Middle frontal gyrus (tissue), 1 donor: ENCODE measurements around the gene ERO1A.
"Not testable (repeated sequence)": the region's sequence is repeated elsewhere in the genome, so short reads cannot be mapped to it uniquely, and the experiment has no call there.

ENCODE experiments used
- DNase-seq: peaks from one replicate; pipeline ENCODE4 v3.0.0-alpha.2; 2015; ENCODE audit warnings: low spot score; ENCODE audit errors: extremely low spot score

Gene ERO1A, protein sequence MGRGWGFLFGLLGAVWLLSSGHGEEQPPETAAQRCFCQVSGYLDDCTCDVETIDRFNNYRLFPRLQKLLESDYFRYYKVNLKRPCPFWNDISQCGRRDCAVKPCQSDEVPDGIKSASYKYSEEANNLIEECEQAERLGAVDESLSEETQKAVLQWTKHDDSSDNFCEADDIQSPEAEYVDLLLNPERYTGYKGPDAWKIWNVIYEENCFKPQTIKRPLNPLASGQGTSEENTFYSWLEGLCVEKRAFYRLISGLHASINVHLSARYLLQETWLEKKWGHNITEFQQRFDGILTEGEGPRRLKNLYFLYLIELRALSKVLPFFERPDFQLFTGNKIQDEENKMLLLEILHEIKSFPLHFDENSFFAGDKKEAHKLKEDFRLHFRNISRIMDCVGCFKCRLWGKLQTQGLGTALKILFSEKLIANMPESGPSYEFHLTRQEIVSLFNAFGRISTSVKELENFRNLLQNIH

DNA sequence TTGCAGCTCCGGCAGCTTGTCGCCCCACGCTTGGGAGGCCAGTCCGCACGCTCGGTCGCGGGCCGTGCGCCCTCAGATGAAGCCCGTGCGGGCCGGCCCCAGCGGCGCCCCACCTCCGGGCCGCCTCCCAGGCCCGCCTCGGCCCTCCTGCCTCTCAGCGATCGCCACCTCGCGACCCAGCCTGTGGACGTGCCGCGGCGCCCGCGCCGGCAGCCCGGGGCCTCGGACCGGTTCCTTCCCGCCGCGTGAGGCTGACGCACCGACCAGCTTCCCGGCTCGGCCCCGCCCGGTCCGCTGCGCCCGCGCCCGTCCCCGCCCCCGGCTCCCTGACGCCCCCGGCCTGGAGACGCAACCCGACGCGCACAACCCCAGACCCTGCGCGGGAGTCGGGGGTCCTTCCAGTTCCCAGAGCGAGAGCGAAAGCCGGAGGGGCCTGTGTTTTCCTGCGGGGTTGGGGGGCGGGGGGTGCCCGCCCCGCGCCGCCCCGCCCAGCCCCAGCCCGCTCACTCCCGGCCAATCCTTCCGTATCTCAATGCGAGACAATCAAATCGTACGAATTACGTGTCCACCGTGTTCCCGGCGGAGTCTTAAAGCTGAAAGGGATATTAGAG, at the start of gene ERO1A:
Gene ERO1A (minus strand): TSS at position 78 of the 611 bp plus-strand sequence. CDS start 77 bp downstream, at position 1.
- DNase-seq: peak; percentile 53

DNA sequence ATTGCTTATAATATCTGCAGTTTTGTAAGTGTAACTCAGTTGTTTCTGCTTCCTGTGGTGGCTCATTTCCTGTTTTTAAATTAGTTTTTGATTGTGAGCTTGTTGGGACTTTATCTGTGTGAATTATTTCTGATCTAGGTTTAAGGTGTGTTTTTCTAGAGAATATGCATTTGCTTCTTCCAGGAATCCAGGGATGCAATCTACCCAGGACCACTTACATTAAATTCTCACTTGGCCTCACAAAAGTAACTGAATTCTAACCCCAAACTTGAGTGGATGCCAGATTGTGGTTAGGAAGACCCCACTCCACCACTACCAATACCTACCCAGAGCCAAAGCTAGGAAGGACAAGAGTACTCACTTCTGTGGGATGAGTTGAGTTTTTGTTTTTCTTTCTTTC, 46.5 kb upstream of the ERO1A start:
- no peak for DNase-seq

DNA sequence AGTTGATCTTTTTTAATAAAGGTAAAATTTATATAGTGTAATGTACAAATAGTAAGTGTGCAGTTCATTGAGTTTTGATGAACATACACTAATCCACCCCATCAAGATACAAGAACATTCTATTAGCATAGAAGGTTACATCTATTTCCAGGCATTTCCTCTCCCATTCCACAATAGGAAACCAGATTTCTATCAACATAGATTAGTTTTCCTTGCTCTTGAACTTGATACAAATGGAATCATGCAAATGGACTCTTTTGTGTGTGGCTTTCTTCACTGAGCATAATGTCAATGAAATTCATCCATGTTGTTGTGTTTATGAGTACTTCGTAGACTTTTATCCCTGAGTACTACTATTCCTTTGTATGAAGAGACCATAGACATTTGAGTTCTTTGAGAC, 45.4 kb upstream of the ERO1A start:
- no peak for DNase-seq

DNA sequence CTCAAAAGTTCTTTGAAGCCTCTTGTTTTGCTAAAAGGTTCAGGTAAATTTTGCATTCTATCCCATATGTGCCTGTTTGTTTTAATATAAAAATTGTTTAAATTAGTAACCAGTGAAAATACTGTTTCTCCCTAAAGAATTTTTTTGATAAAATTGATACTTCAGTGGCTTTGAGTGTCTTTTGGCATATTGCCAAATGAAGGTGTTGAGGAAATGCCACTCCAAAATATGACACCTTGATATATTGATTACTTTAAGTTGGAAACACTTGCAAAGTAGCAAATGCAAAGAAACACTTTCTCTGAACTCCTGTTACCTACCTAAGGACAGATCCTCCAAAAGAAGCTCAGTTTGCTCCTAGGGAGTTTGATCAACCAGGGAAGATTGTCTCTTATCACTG, 43.1 kb upstream of the ERO1A start:
- DNase-seq: no peak

DNA sequence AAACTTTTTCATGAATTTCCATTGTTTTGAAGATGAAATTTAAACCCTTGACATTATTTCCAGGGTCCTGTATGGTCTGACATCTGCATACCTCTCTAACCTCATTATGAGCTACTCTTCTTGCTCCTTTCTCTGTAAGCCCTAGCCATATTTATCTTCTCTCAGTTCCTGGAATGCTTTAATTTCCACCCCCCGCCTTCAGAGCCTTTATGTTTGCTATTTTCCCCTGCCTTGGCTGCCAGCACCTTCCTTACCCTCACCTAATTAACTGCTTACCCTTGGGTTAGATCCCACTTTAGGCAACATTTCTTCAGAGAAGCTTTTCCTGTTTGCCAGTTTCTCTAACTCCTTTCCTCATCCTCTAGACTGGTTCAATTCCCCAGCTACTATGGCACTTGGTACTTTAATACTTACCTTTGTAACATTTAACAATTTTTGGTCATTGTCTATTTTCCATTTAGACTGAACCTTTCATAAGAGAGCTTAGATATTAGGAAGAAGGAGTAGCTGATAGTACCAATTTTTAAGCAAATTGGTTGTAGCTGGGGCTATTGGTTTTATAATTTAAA, 40.6 kb upstream of the ERO1A start:
- DNase-seq: no peak

DNA sequence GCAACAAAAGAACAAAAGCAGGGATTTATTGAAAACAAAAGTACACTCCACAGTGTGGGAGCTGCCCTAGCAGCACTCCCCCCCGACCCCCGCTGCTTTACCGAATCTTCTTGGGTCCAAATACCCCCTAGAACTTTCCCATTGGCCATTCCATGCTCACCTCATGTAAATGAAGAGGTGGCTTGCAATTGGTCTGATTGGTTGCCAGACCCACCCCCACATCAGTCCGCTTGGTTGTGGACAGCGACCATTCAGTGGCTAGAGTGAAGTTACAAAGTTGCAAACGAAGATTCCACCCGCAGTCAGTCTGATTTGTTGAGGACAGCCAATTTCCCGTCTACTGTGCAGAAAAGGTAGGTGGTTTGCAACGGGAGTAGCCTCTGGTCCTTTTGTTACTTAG, 38.5 kb upstream of the ERO1A start:
- DNase-seq: no peak

DNA sequence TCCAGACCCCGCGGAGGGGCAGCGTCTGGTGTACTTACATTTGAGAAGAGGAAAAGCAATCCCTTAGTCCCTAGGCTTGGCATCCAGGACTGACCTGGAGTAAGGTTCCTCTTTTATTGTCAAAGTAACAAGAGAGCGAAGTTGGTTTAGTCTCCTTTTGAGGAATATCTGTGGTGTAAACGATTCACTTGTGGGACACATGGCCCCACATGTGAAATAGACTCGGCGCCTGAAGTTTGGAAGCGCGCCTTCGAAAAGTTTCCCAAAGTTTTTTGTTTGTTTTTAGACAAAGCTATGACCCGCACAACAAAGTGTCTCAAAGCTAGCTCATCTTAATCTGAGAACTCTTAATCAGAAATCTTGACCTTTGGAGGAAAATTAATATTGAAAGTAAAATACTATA, 35.4 kb upstream of the ERO1A start:
- DNase-seq: no peak

DNA sequence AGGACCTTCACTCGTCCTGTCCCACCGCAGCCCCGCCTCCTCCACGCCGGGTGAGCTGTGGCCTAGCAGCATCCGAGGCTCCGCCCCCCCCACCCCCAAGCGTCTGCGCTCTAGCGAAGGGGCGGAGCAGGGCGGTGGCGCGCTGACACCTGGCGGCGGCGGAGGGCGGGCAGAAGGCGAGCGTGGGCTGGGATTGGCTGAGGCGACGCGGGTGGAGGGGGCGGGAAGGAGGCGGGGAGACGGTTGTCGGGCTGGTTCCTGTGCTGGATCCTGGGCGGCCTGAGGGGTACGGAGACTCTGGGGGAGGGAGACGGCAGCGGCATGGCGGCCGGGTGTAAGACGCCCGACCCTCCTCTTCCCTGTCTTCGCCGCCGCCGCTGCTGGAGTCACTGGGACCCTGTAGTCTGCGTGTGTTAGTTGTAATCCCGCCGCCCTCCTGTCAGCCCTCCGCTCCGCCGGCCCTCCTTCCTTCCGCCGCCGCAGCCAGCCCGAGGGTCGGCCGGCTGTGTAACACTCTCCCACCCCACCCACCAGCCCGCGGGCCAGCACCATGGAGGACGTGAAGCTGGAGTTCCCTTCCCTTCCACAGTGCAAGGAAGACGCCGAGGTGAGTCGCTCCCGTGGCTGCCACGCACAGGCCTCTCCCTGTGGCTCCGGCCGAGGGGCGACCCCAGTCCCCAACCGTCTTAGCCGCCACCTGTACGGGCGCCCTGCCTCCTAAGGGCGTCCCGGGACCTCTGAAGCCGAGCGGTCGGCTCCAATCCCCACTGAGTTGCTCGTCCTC, 34.8 kb upstream of the ERO1A start, which contains the start of gene STYX:
Gene STYX (plus strand): TSS at position 242 of the 784 bp plus-strand sequence. CDS start 309 bp downstream, at position 551.
- DNase-seq: peak; percentile 87

DNA sequence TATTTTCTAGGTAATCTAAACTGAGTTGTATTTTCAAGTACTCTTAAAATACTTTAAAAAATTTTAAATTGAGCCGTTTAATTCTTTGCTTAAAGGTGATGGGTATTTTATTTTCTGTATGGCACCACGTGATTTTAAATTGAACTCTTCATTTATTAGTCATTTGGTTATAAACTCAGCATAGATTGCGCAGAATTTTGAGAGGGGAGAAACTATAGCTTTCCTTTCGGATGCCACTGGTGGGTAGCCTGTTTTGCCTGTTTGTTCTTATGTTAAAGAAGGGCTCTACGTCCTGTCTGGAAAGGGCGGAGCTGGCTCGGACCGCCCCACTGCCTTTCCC, 34.2 kb upstream of the ERO1A start:
- DNase-seq: no peak

DNA sequence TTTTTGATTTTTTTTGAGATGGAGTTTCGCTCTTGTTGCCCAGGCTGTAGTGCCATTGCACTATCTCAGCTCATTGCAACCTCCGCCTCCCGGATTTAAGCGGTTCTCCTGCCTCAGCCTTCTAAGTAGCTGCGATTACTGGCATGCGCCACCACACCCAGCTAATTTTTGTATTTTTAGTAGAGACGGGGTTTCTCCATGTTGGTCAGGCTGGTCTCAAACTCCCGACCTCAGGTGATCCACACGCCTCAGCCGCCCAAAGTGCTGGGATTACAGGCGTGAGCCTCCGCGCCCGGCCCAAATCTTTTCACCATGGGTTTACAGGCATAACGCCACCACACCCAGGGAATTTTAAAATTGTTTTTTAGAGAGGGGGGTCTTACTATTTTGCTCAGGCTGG, 33.7 kb upstream of the ERO1A start:
- not testable (repeated sequence) for DNase-seq

DNA sequence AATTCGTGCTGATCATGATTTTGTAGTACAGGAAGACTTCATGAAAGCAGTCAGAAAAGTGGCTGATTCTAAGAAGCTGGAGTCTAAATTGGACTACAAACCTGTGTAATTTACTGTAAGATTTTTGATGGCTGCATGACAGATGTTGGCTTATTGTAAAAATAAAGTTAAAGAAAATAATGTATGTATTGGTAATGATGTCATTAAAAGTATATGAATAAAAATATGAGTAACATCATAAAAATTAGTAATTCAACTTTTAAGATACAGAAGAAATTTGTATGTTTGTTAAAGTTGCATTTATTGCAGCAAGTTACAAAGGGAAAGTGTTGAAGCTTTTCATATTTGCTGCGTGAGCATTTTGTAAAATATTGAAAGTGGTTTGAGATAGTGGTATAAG, 32.2 kb upstream of the ERO1A start:
- not testable (repeated sequence) for DNase-seq

DNA sequence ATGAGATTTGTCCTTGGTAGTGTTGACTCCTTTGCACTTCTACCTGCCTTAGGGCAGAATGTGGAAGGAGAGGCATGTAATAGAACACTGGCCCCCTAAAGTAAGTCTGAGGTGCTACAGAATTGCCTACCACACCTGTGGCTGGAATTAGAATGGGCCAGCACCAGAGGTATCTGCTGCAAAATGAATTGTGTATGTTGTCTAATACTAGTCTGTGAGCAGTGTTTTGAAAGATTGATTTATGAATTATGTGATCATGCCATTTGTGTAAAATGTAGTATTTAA, 28.9 kb upstream of the ERO1A start:
- DNase-seq: no peak

DNA sequence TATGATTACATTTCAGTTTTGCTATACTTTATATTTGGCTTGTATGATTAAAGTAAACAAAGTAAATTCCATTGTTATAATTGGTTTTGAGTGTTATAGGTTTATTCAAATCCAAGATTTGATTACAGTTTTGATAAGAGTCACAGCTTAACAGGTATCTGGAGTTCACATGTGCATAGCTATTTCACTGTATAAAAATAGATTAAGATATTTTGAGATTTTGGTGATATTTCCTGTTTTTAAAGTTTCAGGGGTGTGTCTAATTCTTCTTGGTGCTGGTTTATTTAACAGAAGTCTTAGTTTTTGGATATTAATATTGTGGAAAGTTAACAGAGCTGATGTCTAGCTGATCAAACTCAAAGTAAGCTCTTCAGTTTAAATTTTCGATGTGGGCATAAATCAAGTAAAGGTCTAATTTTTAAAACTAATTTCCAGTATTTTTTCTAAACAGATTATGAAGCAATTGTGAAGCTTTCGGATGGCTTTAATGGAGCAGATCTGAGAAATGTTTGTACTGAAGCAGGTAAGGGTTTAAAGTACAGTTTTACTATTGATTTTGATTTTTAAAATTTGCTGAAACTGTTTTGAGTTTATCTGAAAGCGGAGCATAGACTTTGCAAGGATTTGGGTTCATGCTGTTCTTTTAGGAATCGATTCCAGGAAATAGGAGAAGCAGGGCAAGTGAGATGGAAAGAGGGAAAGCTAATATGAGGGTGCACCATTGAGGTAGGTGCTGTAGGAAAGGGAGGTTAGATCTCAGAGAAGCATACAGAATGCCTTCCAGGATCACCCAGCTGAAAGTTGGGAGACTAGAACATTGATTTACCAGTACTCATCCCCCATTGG, 28.4 kb upstream of the ERO1A start:
- DNase-seq: no peak

DNA sequence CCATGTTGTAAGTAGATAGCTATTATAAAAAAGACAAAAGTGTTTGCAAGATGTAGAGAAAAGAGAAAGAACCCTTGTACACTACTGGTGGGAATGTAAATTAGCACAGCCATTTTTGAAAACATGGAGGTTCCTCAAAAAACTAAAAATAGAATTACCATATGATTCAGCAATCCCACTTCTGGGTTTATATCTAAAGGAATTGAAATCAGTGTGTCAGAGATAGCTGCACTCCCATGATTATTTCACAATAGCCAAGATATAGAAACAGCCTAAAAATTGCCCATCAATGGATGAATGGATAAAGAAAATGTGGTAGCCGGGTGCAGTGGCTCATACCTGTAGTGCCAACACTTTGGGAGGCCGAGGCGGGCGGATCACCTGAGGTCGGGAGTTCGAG, 20.8 kb upstream of the ERO1A start:
- DNase-seq: no peak

DNA sequence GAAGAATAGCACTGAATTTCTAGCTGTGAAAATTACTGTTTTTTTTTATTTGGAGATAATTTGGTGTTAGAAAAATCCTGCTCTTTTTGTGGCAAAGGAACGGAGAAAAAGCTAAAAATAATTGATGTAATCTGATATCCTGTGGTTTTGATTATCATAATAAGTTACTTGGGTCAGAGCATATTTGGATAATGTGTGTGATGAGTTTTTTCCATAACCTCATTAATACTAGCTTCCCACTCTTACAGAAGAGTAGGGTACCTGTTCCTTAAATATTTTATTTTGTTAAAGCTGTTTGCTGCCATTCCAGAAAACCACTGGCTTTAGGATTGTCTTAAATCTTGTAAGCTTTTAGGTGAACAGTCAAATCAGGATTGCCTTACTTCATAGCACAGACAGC, 16.3 kb upstream of the ERO1A start:
- DNase-seq: no peak

DNA sequence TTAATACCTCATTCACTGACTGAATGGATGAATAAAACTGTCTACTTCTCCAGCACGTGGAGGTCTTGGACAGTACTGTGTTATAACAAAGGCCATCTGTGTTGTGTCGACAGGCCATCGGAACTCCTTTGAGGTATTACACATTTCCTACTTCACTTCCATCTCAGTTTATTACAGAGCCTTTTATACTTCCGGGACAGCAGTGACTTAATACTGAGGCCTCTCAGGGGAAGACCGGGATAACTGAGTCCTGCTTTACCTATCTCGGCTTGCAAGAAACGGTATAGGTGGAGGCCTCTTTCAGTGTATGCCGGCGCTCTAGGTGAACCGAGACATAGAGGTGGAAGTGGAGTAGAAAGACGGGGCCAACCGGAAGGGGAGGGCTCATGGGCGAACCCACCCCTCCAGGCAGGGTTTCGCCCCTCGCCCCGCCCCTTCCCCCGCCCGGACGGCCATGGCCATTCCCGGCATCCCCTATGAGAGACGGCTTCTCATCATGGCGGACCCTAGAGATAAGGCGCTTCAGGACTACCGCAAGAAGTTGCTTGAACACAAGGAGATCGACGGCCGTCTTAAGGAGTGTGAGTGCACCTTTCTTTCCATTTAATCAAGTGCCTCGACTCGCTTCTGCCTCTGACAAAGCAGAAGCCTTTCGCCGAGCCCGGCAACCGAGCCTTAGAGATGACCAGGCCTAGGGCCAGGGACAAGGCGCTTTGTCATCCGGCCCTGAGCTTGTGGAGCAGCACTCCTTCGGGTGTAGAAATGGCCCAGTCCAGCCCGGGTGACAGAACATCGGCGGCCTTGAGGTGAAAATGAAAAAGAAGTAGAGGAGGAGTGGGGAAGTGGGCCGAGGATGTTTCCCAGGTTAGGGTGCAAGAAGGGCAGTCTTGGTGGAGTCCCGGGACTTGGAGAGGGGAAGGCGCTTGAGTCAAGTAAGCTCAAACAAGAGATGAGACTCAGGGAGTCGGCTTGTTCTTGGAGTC, 11.7 kb upstream of the ERO1A start, which contains the start of gene PSMC6:
Gene PSMC6 (plus strand): TSS at position 477 of the 983 bp plus-strand sequence. CDS start 20 bp downstream, at position 497.
- peak; percentile 77 for DNase-seq

DNA sequence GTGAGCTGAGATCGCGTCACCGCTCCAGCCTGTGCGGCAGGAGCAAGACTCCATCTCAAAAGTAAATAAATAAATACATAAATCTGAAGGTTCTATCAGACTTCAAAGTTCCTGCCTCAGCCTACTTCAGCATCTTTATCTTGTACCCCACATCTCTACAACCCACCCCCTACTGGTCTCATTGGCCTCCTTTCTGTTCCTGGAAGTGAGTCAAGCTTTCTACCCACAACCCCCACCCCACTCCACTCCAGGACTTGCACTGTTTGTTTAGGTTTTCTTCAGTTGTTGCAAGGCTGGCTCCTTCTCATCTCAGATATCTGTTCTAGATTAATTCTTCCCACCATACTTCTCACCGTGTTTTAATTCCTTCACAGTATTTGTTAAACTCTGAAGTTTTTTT, 10.9 kb upstream of the ERO1A start:
- DNase-seq: no peak

DNA sequence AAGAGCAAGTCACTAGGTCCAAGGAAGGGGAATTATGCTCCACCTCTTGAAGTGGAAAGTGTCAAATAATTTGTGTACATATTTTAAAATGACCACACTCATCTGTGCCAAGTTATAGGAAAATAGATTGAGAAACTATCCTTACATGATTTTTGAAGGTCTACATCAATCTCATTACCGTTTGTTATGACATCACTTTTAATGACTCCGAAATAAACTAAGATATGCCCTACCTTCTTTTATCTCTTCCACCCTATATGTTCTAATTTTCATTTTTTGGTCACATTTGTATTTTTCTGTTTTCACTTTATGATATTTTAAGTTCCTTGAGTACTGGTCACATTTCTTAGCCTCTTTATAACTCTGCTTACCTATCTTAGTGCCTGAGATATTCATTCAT, 8.3 kb upstream of the ERO1A start:
- DNase-seq: no peak

DNA sequence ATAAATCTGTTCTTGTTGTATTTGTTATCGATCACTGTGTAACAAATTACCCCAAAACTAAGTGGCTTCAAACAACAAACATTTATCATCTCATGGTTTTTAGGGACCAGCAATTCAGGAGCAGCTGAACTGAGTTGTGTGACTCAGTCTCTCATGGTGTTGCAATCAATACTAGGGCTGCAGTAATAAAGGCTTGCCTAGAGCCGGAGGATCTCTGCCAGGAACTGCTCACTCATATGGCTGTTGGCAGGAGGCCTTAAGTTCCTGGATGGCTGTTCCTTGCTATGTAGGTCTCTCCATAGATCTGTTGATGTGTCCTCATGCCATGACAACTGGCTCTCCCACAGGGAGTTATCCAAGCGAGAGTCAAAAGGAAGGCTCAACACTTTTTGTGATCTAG, 7.9 kb upstream of the ERO1A start:
- DNase-seq: no peak

DNA sequence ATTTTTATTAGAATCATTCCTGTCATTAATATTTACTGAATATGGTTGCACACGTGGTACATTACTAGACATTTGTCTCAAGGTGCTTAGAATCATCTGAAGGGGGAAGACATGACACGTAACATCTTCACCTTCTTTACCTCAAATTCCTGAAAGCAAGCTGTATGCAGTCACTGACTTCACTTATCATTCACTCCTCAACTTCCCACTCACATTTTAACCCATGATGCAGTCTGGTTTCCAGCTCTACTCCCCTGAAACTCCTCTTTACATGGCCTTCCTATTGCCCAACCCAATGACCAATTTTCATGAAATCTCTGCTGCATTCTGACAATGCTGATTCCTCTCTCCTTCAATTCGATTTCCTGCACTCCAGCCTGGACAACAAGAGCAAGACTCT, 5.9 kb upstream of the ERO1A start:
- DNase-seq: no peak
